Sigmoid colon (tissue), 4 donors: Measurements from ENCODE around the gene KLHL11.

ENCODE experiments used
- EP300 ChIP-seq, 4 donors: sonication (generic); formaldehyde crosslinking; IDR thresholded peaks; one replicate each; pipeline ENCODE4 v1.6.1; 2017; ENCODE audit warnings: antibody characterized with exemption in 4 of 4
- POLR2A ChIP-seq, 2 donors: fragments of 450-650 bp; IDR thresholded peaks; one replicate each; pipeline ENCODE4 v1.6.1; 2016; ENCODE audit warnings: antibody characterized with exemption in 2 of 2, mild to moderate bottlenecking in 2 of 2, moderate library complexity in 2 of 2
- TF ChIP-seq, protein P1 (sequence below), 4 experiments: fragments of 450-650 bp in 3 of 4; fragments of 200-600 bp in 1 of 4; IDR thresholded peaks; one replicate each; pipeline ENCODE4 v1.5.1; 2016 to 2019; ENCODE audit warnings: antibody characterized with exemption in 4 of 4, mild to moderate bottlenecking in 3 of 4, moderate library complexity in 2 of 4

DNA sequence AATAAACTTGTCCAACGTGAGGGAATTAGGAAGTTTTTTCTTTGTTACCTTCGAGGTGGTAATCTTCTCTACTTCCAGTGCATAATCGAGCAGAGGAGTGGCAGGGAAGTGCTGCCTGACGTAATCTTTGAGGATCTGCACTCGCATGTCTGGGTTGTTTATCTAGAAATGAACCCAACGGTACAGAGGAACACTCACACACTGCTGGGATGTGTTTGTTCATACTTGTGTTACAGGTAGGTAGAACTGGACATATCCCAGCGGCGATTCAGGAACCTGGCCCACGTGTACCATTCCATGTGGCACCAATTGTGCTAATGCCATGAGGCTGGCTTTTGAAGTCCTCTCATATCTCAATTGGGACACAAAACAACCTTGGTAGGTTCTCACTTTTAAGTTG lies 4.2 kb upstream of the KLHL11 start:
- TF ChIP-seq, protein P1, sequence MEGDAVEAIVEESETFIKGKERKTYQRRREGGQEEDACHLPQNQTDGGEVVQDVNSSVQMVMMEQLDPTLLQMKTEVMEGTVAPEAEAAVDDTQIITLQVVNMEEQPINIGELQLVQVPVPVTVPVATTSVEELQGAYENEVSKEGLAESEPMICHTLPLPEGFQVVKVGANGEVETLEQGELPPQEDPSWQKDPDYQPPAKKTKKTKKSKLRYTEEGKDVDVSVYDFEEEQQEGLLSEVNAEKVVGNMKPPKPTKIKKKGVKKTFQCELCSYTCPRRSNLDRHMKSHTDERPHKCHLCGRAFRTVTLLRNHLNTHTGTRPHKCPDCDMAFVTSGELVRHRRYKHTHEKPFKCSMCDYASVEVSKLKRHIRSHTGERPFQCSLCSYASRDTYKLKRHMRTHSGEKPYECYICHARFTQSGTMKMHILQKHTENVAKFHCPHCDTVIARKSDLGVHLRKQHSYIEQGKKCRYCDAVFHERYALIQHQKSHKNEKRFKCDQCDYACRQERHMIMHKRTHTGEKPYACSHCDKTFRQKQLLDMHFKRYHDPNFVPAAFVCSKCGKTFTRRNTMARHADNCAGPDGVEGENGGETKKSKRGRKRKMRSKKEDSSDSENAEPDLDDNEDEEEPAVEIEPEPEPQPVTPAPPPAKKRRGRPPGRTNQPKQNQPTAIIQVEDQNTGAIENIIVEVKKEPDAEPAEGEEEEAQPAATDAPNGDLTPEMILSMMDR (IDR thresholded peaks at IDR 0.05), result no peak
- no peak for TF ChIP-seq EP300 (IDR thresholded peaks at IDR 0.05)
- TF ChIP-seq POLR2A (IDR thresholded peaks at IDR 0.05), result no peak
